Measurements from ENCODE around the gene TGFBR2. TPM values are rescaled to one million over a fixed set of nuclear protein-coding genes. Genes with fewer than 3 reads are reported as not detected.

The TGFBR2 gene
- total RNA-seq, 1 experiment from 2014 or later: 16.1 TPM

- Histone ChIP-seq H3K9me3 (ENCODE audit: low read depth, low read length, poor library complexity, severe bottlenecking) (peaks cover 4% of the 10 kb centered on the region), H3K27ac (ENCODE audit: low read depth, low read length, poor library complexity, severe bottlenecking) (no peak overlapping the region), H3K4me1 (ENCODE audit: insufficient read depth, low read length, poor library complexity, severe bottlenecking) (peaks cover 7% of the 10 kb centered on the region), H3K4me3 (ENCODE audit: low read depth, low read length, poor library complexity, severe bottlenecking) (no peak overlapping the region), H3K36me3 (ENCODE audit: insufficient read depth, low read length, poor library complexity, severe bottlenecking) (no peaks in the 10 kb centered on the region), H3K27me3 (replicated peaks; ENCODE audit: insufficient read depth, low read depth, low read length, poor library complexity) (no peaks in the 10 kb centered on the region)
- DNase-seq (ENCODE audit: low spot score): no peak
- intact Hi-C loops (cut with micrococcal nuclease; ENCODE audit: unreplicated experiment): no loop called here
- ChIA-PET CTCF (no interaction called here), POLR2A (ENCODE audit: low non-redundant PET) (no interaction called here)
- no TSS peak for BruUV-seq (replicated peaks)
- TF ChIP-seq CTCF (conservative IDR thresholded peaks at IDR 0.05; ENCODE audit: low read depth, low read length) (no peak), EZH2 (IDR thresholded peaks at IDR 0.05; ENCODE audit: borderline replicate concordance, low read depth, low read length, poor library complexity, severe bottlenecking) (no peak)
Observed at GRCh38 chr3:30719536-30719935, 113.1 kb downstream of the TGFBR2 start.

- no peak for DNase-seq (ENCODE audit: low spot score)
- Histone ChIP-seq H3K36me3 (ENCODE audit: insufficient read depth, low read length, poor library complexity, severe bottlenecking) (no peaks in the 10 kb centered on the region), H3K4me1 (ENCODE audit: insufficient read depth, low read length, poor library complexity, severe bottlenecking) (peaks cover 7% of the 10 kb centered on the region), H3K27ac (ENCODE audit: low read depth, low read length, poor library complexity, severe bottlenecking) (no peak overlapping the region), H3K9me3 (ENCODE audit: low read depth, low read length, poor library complexity, severe bottlenecking) (peaks cover 4% of the 10 kb centered on the region), H3K27me3 (replicated peaks; ENCODE audit: insufficient read depth, low read depth, low read length, poor library complexity) (no peaks in the 10 kb centered on the region), H3K4me3 (ENCODE audit: low read depth, low read length, poor library complexity, severe bottlenecking) (no peak overlapping the region)
- no TSS peak for BruUV-seq (replicated peaks)
- no peak for TF ChIP-seq EZH2 (IDR thresholded peaks at IDR 0.05; ENCODE audit: borderline replicate concordance, low read depth, low read length, poor library complexity, severe bottlenecking)
- TF ChIP-seq CTCF (conservative IDR thresholded peaks at IDR 0.05; ENCODE audit: low read depth, low read length): no peak
- ChIA-PET CTCF (no interaction called here), POLR2A (ENCODE audit: low non-redundant PET) (no interaction called here)
- intact Hi-C loops (cut with micrococcal nuclease; ENCODE audit: unreplicated experiment): no loop called here
Observed at GRCh38 chr3:30720586-30721313, 114.3 kb downstream of the TGFBR2 start.

- TF ChIP-seq CTCF (conservative IDR thresholded peaks at IDR 0.05; ENCODE audit: low read depth, low read length) (no peak), EZH2 (IDR thresholded peaks at IDR 0.05; ENCODE audit: borderline replicate concordance, low read depth, low read length, poor library complexity, severe bottlenecking) (no peak)
- H3K36me3 ChIP-seq (ENCODE audit: insufficient read depth, low read length, poor library complexity, severe bottlenecking): no peaks in the 10 kb centered on the region
- POLR2A ChIA-PET (ENCODE audit: low non-redundant PET): no interaction called here
- no peak for DNase-seq (ENCODE audit: low spot score)
- H3K9me3 ChIP-seq (ENCODE audit: low read depth, low read length, poor library complexity, severe bottlenecking): peaks cover 4% of the 10 kb centered on the region
- CTCF ChIA-PET: no interaction called here
- H3K4me1 ChIP-seq (ENCODE audit: insufficient read depth, low read length, poor library complexity, severe bottlenecking): peaks cover 7% of the 10 kb centered on the region
- no TSS peak for BruUV-seq (replicated peaks)
- H3K4me3 ChIP-seq (ENCODE audit: low read depth, low read length, poor library complexity, severe bottlenecking): no peak overlapping the region
- H3K27me3 ChIP-seq (replicated peaks; ENCODE audit: insufficient read depth, low read depth, low read length, poor library complexity): no peaks in the 10 kb centered on the region
- H3K27ac ChIP-seq (ENCODE audit: low read depth, low read length, poor library complexity, severe bottlenecking): no peak overlapping the region
- intact Hi-C loops (cut with micrococcal nuclease; ENCODE audit: unreplicated experiment): no loop called here
Observed at GRCh38 chr3:30721314-30721634, 114.9 kb downstream of the TGFBR2 start.
